GM12878 (cell line): Measurements from ENCODE around the gene HSFX2. TPM values are rescaled to one million over a fixed set of nuclear protein-coding genes. Genes with fewer than 3 reads are reported as not detected.

Experiments
- ATAC-seq: fragments of 200-7000 bp; cut with Tn5 transposase; 3 replicates; pipeline ENCODE4 v1.9.1; 2020; ENCODE audit warnings: mild to moderate bottlenecking, moderate library complexity
- BruUV-seq: library from RNA; stranded (reverse); fragments of 400-500 nt; replicated peaks from 2 replicates; lab custom pipeline; 2021; lab: Mats Ljungman, UMichigan
- CTCF ChIA-PET: fragments of 300-600 bp; sonication (Branson Sonifier 250); formaldehyde crosslinking; extraction: SDS; loops from one replicate; lab custom pipeline; 2021; ENCODE audit warnings: inconsistent platforms; lab: Yijun Ruan, JAX
- POLR2A ChIA-PET: fragments of 350-600 bp; formaldehyde crosslinking; extraction: SDS; loops from one replicate; lab custom pipeline; 2021; ENCODE audit warnings: inconsistent platforms; lab: Charles Lee
- RAD21 ChIA-PET: fragments of 300-600 bp; sonication (Branson Sonifier 250); formaldehyde crosslinking; loops from one replicate; lab custom pipeline; 2023; ENCODE audit warnings: antibody characterized with exemption; ENCODE audit not compliant: unreplicated experiment; lab: Charles Lee
- SMC1A ChIA-PET: fragments of 300-600 bp; sonication (Branson Sonifier 250); formaldehyde crosslinking; loops from one replicate; lab custom pipeline; 2023; ENCODE audit not compliant: unreplicated experiment, uncharacterized antibody; lab: Charles Lee
- DNase-seq: peaks from one replicate; pipeline ENCODE4 v3.0.0-alpha.2; 2011; ENCODE audit warnings: low read depth, low spot score
- FAIRE-seq: peaks from 3 replicates; lab custom pipeline; 2011; peaks lifted over from hg19 to GRCh38; lab: Jason Lieb, UNC
- H2AFZ ChIP-seq: 2 replicates; pipeline ENCODE4 v1.6.0; 2011; ENCODE audit warnings: low read depth, low read length, control low read depth; ENCODE audit not compliant: control insufficient read depth
- H3K27ac ChIP-seq: 2 replicates; pipeline ENCODE4 v1.5.1; 2011; ENCODE audit warnings: control low read depth; ENCODE audit not compliant: control insufficient read depth, insufficient read depth
- H3K27me3 ChIP-seq, 2 experiments: replicated peaks in 1 of 2; 2 replicates each; pipeline versions ENCODE4 v1.6.0 to v1.6.1; 2011; ENCODE audit warnings: low read length in 1 of 2; ENCODE audit not compliant: control insufficient read depth in 2 of 2, insufficient read depth in 2 of 2
- H3K36me3 ChIP-seq, 2 experiments: 2 replicates each; pipeline ENCODE4 v1.5.1; 2011; ENCODE audit warnings: low read length in 1 of 2; ENCODE audit not compliant: control insufficient read depth in 2 of 2, insufficient read depth in 2 of 2
- H3K4me1 ChIP-seq: 2 replicates; pipeline ENCODE4 v1.6.1; 2011; ENCODE audit warnings: mild to moderate bottlenecking, low read length, moderate library complexity, mixed read lengths; ENCODE audit not compliant: control insufficient read depth, insufficient read depth
- H3K4me2 ChIP-seq: 2 replicates; pipeline ENCODE4 v1.6.0; 2011; ENCODE audit warnings: control low read depth; ENCODE audit not compliant: control insufficient read depth, insufficient read depth
- H3K4me3 ChIP-seq: fragments of 200-600 bp; sonication (generic); 2 replicates; pipeline ENCODE4 v1.5.1; 2016
- H3K79me2 ChIP-seq: 2 replicates; pipeline ENCODE4 v1.6.0; 2011; ENCODE audit warnings: low read length; ENCODE audit not compliant: control insufficient read depth, insufficient read depth
- H3K9ac ChIP-seq: 2 replicates; pipeline ENCODE4 v1.8.0; 2011; ENCODE audit warnings: low read length, control low read depth, mixed read lengths; ENCODE audit not compliant: control insufficient read depth, insufficient read depth
- H3K9me3 ChIP-seq: replicated peaks from 3 replicates; pipeline ENCODE4 v1.5.1; 2011; ENCODE audit warnings: mild to moderate bottlenecking, low read length; ENCODE audit not compliant: control insufficient read depth, insufficient read depth
- H4K20me1 ChIP-seq: 2 replicates; pipeline ENCODE4 v1.6.0; 2011; ENCODE audit not compliant: control insufficient read depth, insufficient read depth
- ETV6 ChIP-seq, 2 experiments: fragments of 450-650 bp in 1 of 2; IDR thresholded peaks in 1 of 2; conservative IDR thresholded peaks in 1 of 2; 2 replicates each; pipeline ENCODE4 v1.6.1; 2014; ENCODE audit warnings: antibody characterized with exemption in 1 of 2, borderline replicate concordance in 1 of 2, low read depth in 1 of 2, mild to moderate bottlenecking in 1 of 2, moderate library complexity in 1 of 2
- NFYA ChIP-seq: IDR thresholded peaks from 2 replicates; pipeline ENCODE4 v1.6.1; 2011; ENCODE audit warnings: low read depth, mild to moderate bottlenecking, low read length, improper control_type of control experiment, borderline replicate concordance
- NFYB ChIP-seq: IDR thresholded peaks from 2 replicates; pipeline ENCODE4 v1.6.1; 2011; ENCODE audit warnings: low read depth, mild to moderate bottlenecking, low read length, improper control_type of control experiment, moderate library complexity; ENCODE audit not compliant: insufficient read depth
- PBX3 ChIP-seq: IDR thresholded peaks from 2 replicates; pipeline ENCODE4 v1.6.1; 2011; ENCODE audit warnings: mild to moderate bottlenecking, low read depth, low read length, moderate library complexity; ENCODE audit not compliant: insufficient replicate concordance
- RB1 ChIP-seq: fragments of 450-650 bp; formaldehyde crosslinking; IDR thresholded peaks from 2 replicates; pipeline ENCODE4 v1.6.1; 2017; ENCODE audit warnings: mild to moderate bottlenecking, borderline replicate concordance
- RFX5 ChIP-seq: IDR thresholded peaks from 2 replicates; pipeline ENCODE4 v1.6.1; 2011; ENCODE audit warnings: low read depth, low read length, improper control_type of control experiment
- STAT1 ChIP-seq: fragments of 450-650 bp; conservative IDR thresholded peaks from 2 replicates; pipeline ENCODE4 v1.6.1; 2014; ENCODE audit warnings: antibody characterized with exemption, mild to moderate bottlenecking
- WGBS: methylation state at CpG from one replicate; pipeline ENCODE4 v1.1.6; 2016; ENCODE audit warnings: low lambda C conversion rate; ENCODE audit not compliant: insufficient replicate concordance, insufficient coverage; ENCODE audit errors: missing lambda C conversion rate; 5-methylcytosine and 5-hydroxymethylcytosine counted together
- in situ Hi-C: fragments of 300-500 bp; cut with MboI; formaldehyde crosslinking; loops from 9 replicates; pipeline ENCODE4 v1.14.3; 2018; ENCODE audit warnings: mixed read lengths
- intact Hi-C: fragments of 100-400 bp; cut with micrococcal nuclease; formaldehyde crosslinking; loops from one replicate; pipeline ENCODE4 v1.14.2; 2022; ENCODE audit not compliant: unreplicated experiment
- polyA plus RNA-seq, 11 experiments: library from polyadenylated mRNA; depleted of rRNA in 4 of 11; unstranded in 6 of 11; stranded (reverse) in 5 of 11; fragments of >200 nt; fragmentation: Nextera tagmentation in 4 of 11; fragmentation: Illumina TruSeq in 1 of 11; extraction: Ambion mirVana in 4 of 11; extraction: Trizol in 1 of 11; gene quantifications; 1 replicate in 1 of 11; 2 replicates in 10 of 11; pipeline versions ENCODE4 v1.2.1 to v1.2.3, GENCODE V29; 2011 to 2016; ENCODE audit warnings: inconsistent platforms in 2 of 11, missing spikeins in 2 of 11, low read depth in 1 of 11
- total RNA-seq, 4 experiments: library from RNA; depleted of rRNA in 3 of 4; stranded (reverse); fragments of >200 nt in 3 of 4; fragmentation: Illumina TruSeq in 1 of 4; extraction: Trizol in 1 of 4; gene quantifications; 2 replicates each; pipeline versions ENCODE4 v1.2.1 to v1.2.3, GENCODE V29; 2013 to 2021
- TF ChIP-seq, protein P1 (sequence below): fragments of 150-350 bp; IDR thresholded peaks from 2 replicates; pipeline ENCODE4 v1.6.1; 2014; ENCODE audit warnings: mild to moderate bottlenecking, low read depth, low read length
- TF ChIP-seq, protein P2 (sequence below): IDR thresholded peaks from 2 replicates; pipeline ENCODE4 v1.6.1; 2011; ENCODE audit warnings: borderline replicate concordance, low read depth, mild to moderate bottlenecking, moderate library complexity, mixed read lengths, low read length; ENCODE audit not compliant: insufficient read depth; ENCODE audit errors: extremely low read length

The HSFX2 gene
- total and polyA plus RNA-seq, 10 of the 15 experiments (the other 5 are each of a cell fraction or from before 2014, with no cell fraction given): 0.07 to 0.18 (median 0.14) TPM; not detected in 7

DNA sequence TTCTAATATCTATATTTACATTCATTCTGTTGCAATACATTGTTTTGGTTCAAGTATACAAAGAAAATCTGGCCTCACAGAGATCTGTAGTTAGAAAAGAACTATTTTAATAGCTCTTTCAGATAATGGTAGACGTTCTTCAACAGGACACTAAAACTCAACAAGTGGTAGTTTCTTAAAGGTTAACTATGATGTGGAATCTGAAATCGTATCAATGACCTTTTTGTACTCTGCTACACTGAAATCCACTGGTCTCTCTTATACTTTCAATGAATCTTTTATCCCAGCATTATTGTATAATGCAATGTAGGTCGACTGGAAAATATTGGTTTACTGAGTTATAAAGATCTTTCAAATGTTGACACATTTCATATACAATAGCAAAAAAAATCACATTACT is 23.8 kb upstream of the HSFX2 start:
- WGBS: 2% methylated on average over 3 of the region's 3 CpGs
- FAIRE-seq: no peak
- CTCF ChIA-PET: no interaction called here

More for the DNA sequence above, 23.8 kb upstream of the HSFX2 start:
- Histone ChIP-seq H3K27ac (no peak overlapping the region), H3K79me2 (no peaks in the 10 kb centered on the region), H4K20me1 (no peaks in the 10 kb centered on the region), H3K9ac (no peak overlapping the region), H3K4me2 (no peak overlapping the region)
- RAD21 ChIA-PET: no interaction called here
- no peak for ATAC-seq
- no peak for DNase-seq
- TF ChIP-seq STAT1 (no peak), RFX5 (no peak), ETV6 (conservative IDR thresholded peaks at IDR 0.05 in 1 of 2, IDR thresholded peaks at IDR 0.05 in 1 of 2; ENCODE audit: borderline replicate concordance in 1 of 2, low read depth in 1 of 2) (no peak), RB1 (no peak), PBX3 (no peak), NFYB (no peak), NFYA (no peak)
- TF ChIP-seq, protein P1, sequence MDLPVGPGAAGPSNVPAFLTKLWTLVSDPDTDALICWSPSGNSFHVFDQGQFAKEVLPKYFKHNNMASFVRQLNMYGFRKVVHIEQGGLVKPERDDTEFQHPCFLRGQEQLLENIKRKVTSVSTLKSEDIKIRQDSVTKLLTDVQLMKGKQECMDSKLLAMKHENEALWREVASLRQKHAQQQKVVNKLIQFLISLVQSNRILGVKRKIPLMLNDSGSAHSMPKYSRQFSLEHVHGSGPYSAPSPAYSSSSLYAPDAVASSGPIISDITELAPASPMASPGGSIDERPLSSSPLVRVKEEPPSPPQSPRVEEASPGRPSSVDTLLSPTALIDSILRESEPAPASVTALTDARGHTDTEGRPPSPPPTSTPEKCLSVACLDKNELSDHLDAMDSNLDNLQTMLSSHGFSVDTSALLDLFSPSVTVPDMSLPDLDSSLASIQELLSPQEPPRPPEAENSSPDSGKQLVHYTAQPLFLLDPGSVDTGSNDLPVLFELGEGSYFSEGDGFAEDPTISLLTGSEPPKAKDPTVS: no peak
- TF ChIP-seq, protein P2, sequence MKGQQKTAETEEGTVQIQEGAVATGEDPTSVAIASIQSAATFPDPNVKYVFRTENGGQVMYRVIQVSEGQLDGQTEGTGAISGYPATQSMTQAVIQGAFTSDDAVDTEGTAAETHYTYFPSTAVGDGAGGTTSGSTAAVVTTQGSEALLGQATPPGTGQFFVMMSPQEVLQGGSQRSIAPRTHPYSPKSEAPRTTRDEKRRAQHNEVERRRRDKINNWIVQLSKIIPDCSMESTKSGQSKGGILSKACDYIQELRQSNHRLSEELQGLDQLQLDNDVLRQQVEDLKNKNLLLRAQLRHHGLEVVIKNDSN: no peak
- TF ChIP-seq, all 136 proteins: peak for 0
- Histone ChIP-seq H3K36me3 (no peaks in the 10 kb centered on the region), H2AFZ (no peak overlapping the region), H3K4me1 (no peaks in the 10 kb centered on the region), H3K4me3 (no peak overlapping the region), H3K27me3 (no peaks in the 10 kb centered on the region), H3K9me3 (no peaks in the 10 kb centered on the region)
- ChIA-PET SMC1A (no interaction called here), POLR2A (no interaction called here)
- in situ Hi-C loops (no loop called here), intact Hi-C loops (no loop called here)
- BruUV-seq: no TSS peak
